Tibial artery (tissue), 4 donors: Measurements from ENCODE around the gene DIPK1B.
"Not testable (repeated sequence)": the region's sequence is repeated elsewhere in the genome, so short reads cannot be mapped to it uniquely, and the experiment has no call there.

Experiments
- DNase-seq, 2 donors: peaks; one replicate each; pipeline ENCODE4 v3.0.0-alpha.2; 2019
- H3K27ac ChIP-seq, 2 donors: fragments of 200-600 bp; sonication (generic) in 1 of 2; 1 replicate in 1 of 2; 2 replicates in 1 of 2; pipeline ENCODE4 v1.5.1; 2018 to 2019; ENCODE audit warnings: mild to moderate bottlenecking in 1 of 2
- H3K27me3 ChIP-seq, 2 donors: fragments of 200-600 bp; sonication (generic) in 1 of 2; one replicate each; pipeline versions ENCODE4 v1.5.1 to v1.6.0; 2016 to 2019
- H3K36me3 ChIP-seq, 3 donors: fragments of 200-600 bp; sonication (generic) in 2 of 3; one replicate each; pipeline ENCODE4 v1.5.1; 2016 to 2019; ENCODE audit warnings: mild to moderate bottlenecking in 2 of 3
- H3K4me1 ChIP-seq, 4 donors: fragments of 200-600 bp; sonication (generic) in 2 of 4; 1 replicate in 3 of 4; 2 replicates in 1 of 4; pipeline ENCODE4 v1.5.1; 2016 to 2019
- H3K4me3 ChIP-seq, 2 donors: fragments of 200-600 bp; sonication (generic) in 1 of 2; 1 replicate in 1 of 2; 2 replicates in 1 of 2; pipeline ENCODE4 v1.5.1; 2018 to 2019; ENCODE audit warnings: mild to moderate bottlenecking in 2 of 2
- H3K9me3 ChIP-seq, 3 donors: fragments of 200-600 bp; sonication (generic) in 1 of 3; one replicate each; pipeline ENCODE4 v1.5.1; 2016 to 2019
- intact Hi-C: fragments of 100-400 bp; cut with DNase I; formaldehyde crosslinking; loops from one replicate; pipeline ENCODE4 v1.15.0; 2023; ENCODE audit warnings: low total_unique reads
- TF ChIP-seq, protein P1 (sequence below), 2 experiments: fragments of 200-600 bp in 1 of 2; fragments of 450-650 bp in 1 of 2; IDR thresholded peaks; one replicate each; pipeline ENCODE4 v1.5.1; 2017 to 2019; ENCODE audit warnings: antibody characterized with exemption in 2 of 2, mild to moderate bottlenecking in 1 of 2, moderate library complexity in 1 of 2

The DIPK1B gene

DNA sequence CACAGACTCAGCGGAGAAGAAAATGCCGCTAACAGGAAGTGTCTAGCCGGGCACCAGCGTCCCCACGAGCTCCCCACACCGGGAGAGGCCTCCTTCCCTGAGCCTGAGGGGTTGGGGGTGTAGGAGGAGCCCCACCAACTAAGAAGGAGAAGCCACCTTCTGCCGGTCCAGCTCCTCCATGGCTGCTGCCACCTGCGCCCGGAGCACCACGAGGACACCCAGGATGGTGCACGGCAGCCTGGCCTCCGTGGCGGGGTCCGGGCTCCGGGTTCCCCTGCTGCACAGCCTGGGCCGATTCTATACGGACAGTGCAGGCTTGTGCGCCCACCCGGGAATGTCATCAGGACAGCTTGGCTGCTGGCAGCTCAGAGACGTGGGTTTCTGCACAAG lies 45.4 kb downstream of the DIPK1B start:
- no peak overlapping the region for H3K4me3 ChIP-seq
- H3K27ac ChIP-seq, result no peak overlapping the region
- TF ChIP-seq, protein P1, sequence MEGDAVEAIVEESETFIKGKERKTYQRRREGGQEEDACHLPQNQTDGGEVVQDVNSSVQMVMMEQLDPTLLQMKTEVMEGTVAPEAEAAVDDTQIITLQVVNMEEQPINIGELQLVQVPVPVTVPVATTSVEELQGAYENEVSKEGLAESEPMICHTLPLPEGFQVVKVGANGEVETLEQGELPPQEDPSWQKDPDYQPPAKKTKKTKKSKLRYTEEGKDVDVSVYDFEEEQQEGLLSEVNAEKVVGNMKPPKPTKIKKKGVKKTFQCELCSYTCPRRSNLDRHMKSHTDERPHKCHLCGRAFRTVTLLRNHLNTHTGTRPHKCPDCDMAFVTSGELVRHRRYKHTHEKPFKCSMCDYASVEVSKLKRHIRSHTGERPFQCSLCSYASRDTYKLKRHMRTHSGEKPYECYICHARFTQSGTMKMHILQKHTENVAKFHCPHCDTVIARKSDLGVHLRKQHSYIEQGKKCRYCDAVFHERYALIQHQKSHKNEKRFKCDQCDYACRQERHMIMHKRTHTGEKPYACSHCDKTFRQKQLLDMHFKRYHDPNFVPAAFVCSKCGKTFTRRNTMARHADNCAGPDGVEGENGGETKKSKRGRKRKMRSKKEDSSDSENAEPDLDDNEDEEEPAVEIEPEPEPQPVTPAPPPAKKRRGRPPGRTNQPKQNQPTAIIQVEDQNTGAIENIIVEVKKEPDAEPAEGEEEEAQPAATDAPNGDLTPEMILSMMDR (IDR thresholded peaks at IDR 0.05), result no peak
- peaks cover 0 to 86% of the 10 kb centered on the region in 2 donors for H3K27me3 ChIP-seq
- intact Hi-C loops, result no loop called here
- peaks cover 0 to 5% (median 4%) of the 10 kb centered on the region in 3 donors for H3K9me3 ChIP-seq
- no peaks in the 10 kb centered on the region for H3K36me3 ChIP-seq
- peaks cover 0 to 10% (median 0%) of the 10 kb centered on the region in 4 donors for H3K4me1 ChIP-seq
- no peak for DNase-seq

DNA sequence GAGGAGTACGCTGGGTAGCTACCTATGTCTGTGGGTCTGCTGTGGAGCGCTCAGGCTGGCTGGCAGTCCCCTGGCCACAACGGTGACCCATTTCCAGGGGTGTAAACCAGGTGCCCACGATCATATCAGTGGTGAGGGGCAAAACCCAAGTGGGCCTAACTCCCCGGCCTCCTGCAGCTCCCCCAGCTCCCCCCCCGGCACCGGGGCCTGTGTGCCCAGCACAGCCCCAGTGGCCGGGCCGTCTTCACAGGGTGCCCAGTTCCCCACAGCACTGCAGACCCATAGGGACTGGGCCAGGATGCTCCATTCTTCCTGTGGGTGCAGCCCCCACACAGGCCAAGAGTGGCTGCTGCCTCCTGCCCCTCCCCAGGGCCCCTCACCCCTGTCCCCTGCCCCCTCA lies 46.6 kb downstream of the DIPK1B start:
- peaks cover 0 to 10% (median 2%) of the 10 kb centered on the region in 4 donors for H3K4me1 ChIP-seq

DNA sequence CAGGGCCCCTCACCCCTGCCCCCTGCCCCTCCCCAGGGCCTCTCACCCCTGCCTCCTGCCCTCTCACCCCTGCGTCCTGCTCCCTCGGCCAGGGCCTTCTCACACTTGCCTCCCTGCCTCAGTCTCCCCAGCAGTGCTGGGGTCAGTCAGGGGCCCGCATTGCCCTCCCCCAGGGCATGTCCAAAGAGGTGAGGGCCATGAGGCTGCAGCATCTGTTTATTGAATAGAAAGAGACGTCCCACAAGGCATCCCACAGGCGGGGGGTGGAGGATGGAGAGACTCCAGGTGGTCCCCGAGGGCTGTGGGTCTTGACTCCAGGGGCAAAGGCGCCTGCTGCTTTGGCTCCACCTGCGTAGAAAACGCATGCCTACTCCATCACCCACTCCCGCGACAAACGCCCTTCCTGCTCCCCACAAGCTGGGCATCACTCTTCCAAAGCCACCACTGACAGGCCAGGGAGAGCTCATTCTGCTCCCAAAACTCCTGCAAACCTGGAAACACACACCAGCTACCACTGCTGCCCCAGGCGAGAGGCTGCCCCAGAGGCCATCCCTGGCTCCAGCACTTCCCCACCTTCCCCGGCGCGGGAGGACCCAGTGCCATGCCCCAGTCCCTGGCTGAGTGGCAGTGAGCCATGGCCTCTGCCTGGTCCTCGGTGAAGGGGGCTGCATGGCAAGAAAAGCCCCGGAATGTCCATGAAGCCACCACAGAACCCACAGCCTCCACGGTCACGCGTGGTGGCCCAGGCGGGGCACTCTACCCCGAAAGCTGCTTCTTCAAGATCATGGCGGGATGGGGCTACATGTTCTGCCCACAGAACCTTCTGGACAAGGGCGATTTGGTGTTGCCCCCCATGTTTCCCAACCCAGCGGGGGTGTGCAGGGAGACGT lies 47.3 kb downstream of the DIPK1B start:
- Histone ChIP-seq H3K9me3 (peaks cover 0 to 5% (median 0%) of the 10 kb centered on the region in 3 donors), H3K36me3 (no peaks in the 10 kb centered on the region), H3K4me3 (no peak overlapping the region), H3K27me3 (peaks cover 0 to 95% of the 10 kb centered on the region in 2 donors), H3K4me1 (peaks cover 0 to 10% (median 2%) of the 10 kb centered on the region in 4 donors), H3K27ac (no peak overlapping the region)
- DNase-seq, result no peak
- TF ChIP-seq, protein P1 (IDR thresholded peaks at IDR 0.05), result no peak
- intact Hi-C loops, result no loop called here

More for the DNA sequence above, 46.6 kb downstream of the DIPK1B start:
- H3K36me3 ChIP-seq, result no peaks in the 10 kb centered on the region
- no peak overlapping the region for H3K27ac ChIP-seq
- intact Hi-C loops, result no loop called here
- no peak for DNase-seq
- peaks cover 0 to 95% of the 10 kb centered on the region in 2 donors for H3K27me3 ChIP-seq
- H3K9me3 ChIP-seq, result peaks cover 0 to 5% (median 0%) of the 10 kb centered on the region in 3 donors
- TF ChIP-seq, protein P1 (IDR thresholded peaks at IDR 0.05), result no peak
- H3K4me3 ChIP-seq, result no peak overlapping the region

DNA sequence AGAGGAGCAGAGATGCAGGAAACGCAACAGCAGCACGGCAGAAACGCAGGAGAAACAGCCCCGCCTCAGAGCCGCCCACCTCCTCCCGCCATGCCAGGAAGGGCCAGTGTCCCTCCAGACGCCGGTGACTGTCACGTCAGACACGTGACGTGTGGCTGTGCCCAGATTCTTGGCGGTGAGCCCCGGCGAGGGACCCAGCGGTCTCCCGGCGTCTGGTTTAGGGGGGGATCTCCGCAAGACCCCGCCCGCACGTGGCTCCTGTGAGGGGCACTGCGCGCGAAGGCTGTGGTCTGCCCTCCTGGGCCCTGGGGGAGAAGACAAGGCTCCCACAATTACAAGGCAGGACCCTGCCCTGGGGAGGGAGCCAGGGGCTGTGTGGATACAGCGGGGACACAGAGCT lies 48.1 kb downstream of the DIPK1B start:
- no peak overlapping the region for H3K27ac ChIP-seq
- H3K9me3 ChIP-seq, result peaks cover 0 to 5% (median 0%) of the 10 kb centered on the region in 3 donors
- H3K4me1 ChIP-seq, result peaks cover 0 to 10% (median 2%) of the 10 kb centered on the region in 4 donors
- H3K27me3 ChIP-seq, result peaks cover 0 to 95% of the 10 kb centered on the region in 2 donors
- DNase-seq, result no peak
- intact Hi-C loops, result no loop called here
- no peaks in the 10 kb centered on the region for H3K36me3 ChIP-seq
- H3K4me3 ChIP-seq, result no peak overlapping the region
- TF ChIP-seq, protein P1 (IDR thresholded peaks at IDR 0.05), result no peak

DNA sequence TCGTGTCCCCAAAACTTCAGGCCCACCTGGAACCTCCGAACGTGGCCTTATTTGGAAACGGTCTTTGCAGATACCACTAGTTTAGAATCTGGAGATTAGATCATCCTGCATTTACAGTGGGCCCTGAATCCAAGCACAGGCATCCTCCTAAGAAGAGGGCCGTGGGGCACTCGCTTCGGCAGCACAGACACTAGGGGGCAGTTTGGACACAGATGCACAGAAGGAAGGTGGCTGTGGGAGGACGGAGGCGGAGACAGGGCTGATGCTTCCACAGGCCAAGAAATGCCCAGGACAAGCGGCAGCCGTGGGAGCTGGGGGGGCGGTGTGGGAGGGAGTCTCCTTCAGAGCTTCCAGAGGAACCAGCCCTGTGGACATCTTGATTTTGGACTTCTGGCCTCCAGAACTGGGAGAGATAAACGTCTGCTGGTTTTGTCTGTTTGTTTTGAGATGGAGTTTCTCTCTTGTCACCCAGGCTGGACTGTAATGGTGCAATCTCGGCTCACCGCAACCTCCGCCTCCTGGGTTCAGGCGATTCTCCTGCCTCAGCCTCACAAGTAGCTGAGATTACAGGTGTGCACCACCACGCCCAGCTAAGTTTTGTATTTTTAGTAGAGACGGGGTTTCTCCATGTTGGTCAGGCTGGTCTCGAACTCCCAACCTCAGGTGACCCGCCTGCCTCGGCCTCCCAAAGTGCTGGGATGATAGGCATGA lies 48.6 kb downstream of the DIPK1B start:
- H3K36me3 ChIP-seq, H3K27ac ChIP-seq, H3K4me3 ChIP-seq, DNase-seq, H3K4me1 ChIP-seq, H3K9me3 ChIP-seq, intact Hi-C loops: not testable (repeated sequence)
- H3K27me3 ChIP-seq, result peaks cover 0 to 91% of the 10 kb centered on the region in 2 donors

DNA sequence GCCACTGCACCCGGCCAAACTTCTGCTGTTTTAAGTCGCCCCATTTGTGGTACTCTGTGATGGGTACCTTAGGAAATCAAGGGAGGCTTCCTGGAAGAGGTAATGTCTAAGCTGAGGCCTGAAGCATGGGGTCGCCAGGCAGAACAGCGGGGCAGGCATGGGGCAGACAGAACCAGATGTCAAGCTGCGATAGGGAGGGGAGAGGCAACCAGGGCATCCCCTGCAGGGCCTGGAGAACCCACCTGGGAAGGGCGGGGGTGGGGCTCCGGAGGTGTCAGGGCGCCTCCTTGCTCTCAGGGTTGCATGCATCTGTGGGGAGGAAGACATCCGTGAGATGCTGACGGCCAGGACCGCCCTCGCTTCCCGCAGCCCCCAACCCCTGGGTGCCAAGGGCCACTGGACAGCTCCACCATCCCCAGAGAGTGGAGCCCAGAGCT lies 49.2 kb downstream of the DIPK1B start:
- Histone ChIP-seq H3K4me1 (peaks cover 0 to 10% (median 2%) of the 10 kb centered on the region in 4 donors), H3K9me3 (no peaks in the 10 kb centered on the region), H3K27ac (no peak overlapping the region), H3K4me3 (no peak overlapping the region), H3K27me3 (peaks cover 0 to 86% of the 10 kb centered on the region in 2 donors), H3K36me3 (no peaks in the 10 kb centered on the region)
- intact Hi-C loops, result no loop called here
- DNase-seq, result no peak
- TF ChIP-seq, protein P1 (IDR thresholded peaks at IDR 0.05), result no peak
